ENCODE measurements around the gene CALR.
A peak's percentile ranks its signal among the peaks of the same experiment; 100 is the strongest.
"Not testable (repeated sequence)": the region's sequence is repeated elsewhere in the genome, so short reads cannot be mapped to it uniquely, and the experiment has no call there.

Gene CALR

GRCh38 chr19:12933287-12934072 lies 4.9 kb upstream of the CALR start, which contains the start of gene FARSA:
TSS of gene FARSA (minus strand) at chr19:12933711. CDS start at chr19:12933696, 15 bp downstream.
- peak; percentile 72 to 84 (median 82) for DNase-seq (ENCODE audit: low read depth in 4 of 4, low spot score in 1 of 4)

- no peak for DNase-seq (ENCODE audit: low read depth in 4 of 4, low spot score in 1 of 4)
Observed at GRCh38 chr19:12935071-12935470, 3.3 kb upstream of the CALR start.

GRCh38 chr19:12936582-12936981 lies 1.8 kb upstream of the CALR start:
- DNase-seq (ENCODE audit: low read depth in 4 of 4, low spot score in 1 of 4): no peak

- DNase-seq (ENCODE audit: low read depth in 4 of 4, low spot score in 1 of 4): no peak
Observed at GRCh38 chr19:12937093-12937926, 1.1 kb upstream of the CALR start.

- DNase-seq (ENCODE audit: low read depth in 4 of 4, low spot score in 1 of 4): no peak
Observed at GRCh38 chr19:12938779-12939601, 581 bp downstream of the CALR start.

- no peak for DNase-seq (ENCODE audit: low read depth in 4 of 4, low spot score in 1 of 4)
Observed at GRCh38 chr19:12939975-12940423, 1.6 kb downstream of the CALR start.

GRCh38 chr19:12940897-12941296 lies 2.5 kb downstream of the CALR start:
- no peak for DNase-seq (ENCODE audit: low read depth in 4 of 4, low spot score in 1 of 4)

- DNase-seq (ENCODE audit: low read depth in 4 of 4, low spot score in 1 of 4): no peak
Observed at GRCh38 chr19:12943437-12944044, 5.1 kb downstream of the CALR start.

- DNase-seq (ENCODE audit: low read depth in 4 of 4, low spot score in 1 of 4): no peak
Observed at GRCh38 chr19:12944104-12944674, 5.8 kb downstream of the CALR start.

GRCh38 chr19:12945479-12946091 lies 7.2 kb downstream of the CALR start, which contains the start of gene RAD23A:
TSS of gene RAD23A (plus strand) at chr19:12945862. CDS start at chr19:12945949, 87 bp downstream.
- peak; percentile 97 to 99 (median 98) for DNase-seq (ENCODE audit: low read depth in 4 of 4, low spot score in 1 of 4)

GRCh38 chr19:12946092-12946721 lies 7.8 kb downstream of the CALR start:
- DNase-seq (ENCODE audit: low read depth in 4 of 4, low spot score in 1 of 4): peak in 1 of 4 experiments; percentile 49

GRCh38 chr19:12946731-12947496 lies 8.5 kb downstream of the CALR start:
- DNase-seq (ENCODE audit: low read depth in 4 of 4, low spot score in 1 of 4): no peak

- no peak for DNase-seq (ENCODE audit: low read depth in 4 of 4, low spot score in 1 of 4)
Observed at GRCh38 chr19:12947702-12948611, 9.5 kb downstream of the CALR start.

- DNase-seq (ENCODE audit: low read depth in 4 of 4, low spot score in 1 of 4): no peak
Observed at GRCh38 chr19:12948612-12949362, 10.4 kb downstream of the CALR start.

- DNase-seq (ENCODE audit: low read depth in 4 of 4, low spot score in 1 of 4): no peak
Observed at GRCh38 chr19:12949363-12950283, 11.2 kb downstream of the CALR start.

GRCh38 chr19:12952050-12952449 lies 13.6 kb downstream of the CALR start:
- not testable (repeated sequence) for DNase-seq (ENCODE audit: low read depth in 4 of 4, low spot score in 1 of 4)

Measured in stimulated activated CD4-positive, alpha-beta T cell treated with anti-CD3 and anti-CD28 coated beads, Interleukin-1b, Interleukin-23, amount 100 ng/mL, for 24 hours (primary cell).